ENCODE data around the gene RGS6.

RGS6 gene

GRCh38 chr14:72256055-72256454 is 323.8 kb downstream of the RGS6 start:
- TF ChIP-seq CTCF (IDR thresholded peaks at IDR 0.05; ENCODE audit: low read depth, low read length) = no peak
- no peak overlapping the region for H3K4me3 ChIP-seq (ENCODE audit: low read depth, low read length)

- H3K4me3 ChIP-seq (ENCODE audit: low read depth, low read length) = no peak overlapping the region
- no peak for TF ChIP-seq CTCF (IDR thresholded peaks at IDR 0.05; ENCODE audit: low read depth, low read length)
Measured at GRCh38 chr14:72261068-72261467, 328.8 kb downstream of the RGS6 start.

GRCh38 chr14:72262771-72263170 is 330.5 kb downstream of the RGS6 start:
- no peak overlapping the region for H3K4me3 ChIP-seq (ENCODE audit: low read depth, low read length)
- no peak for TF ChIP-seq CTCF (IDR thresholded peaks at IDR 0.05; ENCODE audit: low read depth, low read length)

GRCh38 chr14:72264716-72265115 is 332.5 kb downstream of the RGS6 start:
- H3K4me3 ChIP-seq (ENCODE audit: low read depth, low read length) = no peak overlapping the region
- TF ChIP-seq CTCF (IDR thresholded peaks at IDR 0.05; ENCODE audit: low read depth, low read length) = no peak

GRCh38 chr14:72270147-72270727 is 338.0 kb downstream of the RGS6 start:
- no peak overlapping the region for H3K4me3 ChIP-seq (ENCODE audit: low read depth, low read length)
- no peak for TF ChIP-seq CTCF (IDR thresholded peaks at IDR 0.05; ENCODE audit: low read depth, low read length)

GRCh38 chr14:72270749-72271148 is 338.5 kb downstream of the RGS6 start:
- TF ChIP-seq CTCF (IDR thresholded peaks at IDR 0.05; ENCODE audit: low read depth, low read length) = no peak
- no peak overlapping the region for H3K4me3 ChIP-seq (ENCODE audit: low read depth, low read length)

- TF ChIP-seq CTCF (IDR thresholded peaks at IDR 0.05; ENCODE audit: low read depth, low read length) = no peak
- H3K4me3 ChIP-seq (ENCODE audit: low read depth, low read length) = no peak overlapping the region
Measured at GRCh38 chr14:72275242-72275641, 343.0 kb downstream of the RGS6 start.

All from WI38 (cell line).